AG09309 (cell line): ENCODE measurements around the gene ADORA3.

ENCODE experiments used
- DNase-seq: peaks from one replicate; pipeline ENCODE4 v3.0.0-alpha.2; 2010; ENCODE audit warnings: low read depth
- H3K4me3 ChIP-seq: 2 replicates; pipeline ENCODE4 v1.5.1; 2011; ENCODE audit warnings: mild to moderate bottlenecking, low read depth, low read length, moderate library complexity; ENCODE audit not compliant: control insufficient read depth
- TF ChIP-seq, protein P1 (sequence below): IDR thresholded peaks from 2 replicates; pipeline ENCODE4 v1.5.1; 2011; ENCODE audit warnings: mild to moderate bottlenecking, low read depth, low read length, inconsistent platforms; ENCODE audit not compliant: insufficient read depth, control insufficient read depth; ENCODE audit errors: missing control alignments

The ADORA3 gene

GRCh38 chr1:111515291-111516004 lies 12.0 kb upstream of the ADORA3 start:
- TF ChIP-seq, protein P1, sequence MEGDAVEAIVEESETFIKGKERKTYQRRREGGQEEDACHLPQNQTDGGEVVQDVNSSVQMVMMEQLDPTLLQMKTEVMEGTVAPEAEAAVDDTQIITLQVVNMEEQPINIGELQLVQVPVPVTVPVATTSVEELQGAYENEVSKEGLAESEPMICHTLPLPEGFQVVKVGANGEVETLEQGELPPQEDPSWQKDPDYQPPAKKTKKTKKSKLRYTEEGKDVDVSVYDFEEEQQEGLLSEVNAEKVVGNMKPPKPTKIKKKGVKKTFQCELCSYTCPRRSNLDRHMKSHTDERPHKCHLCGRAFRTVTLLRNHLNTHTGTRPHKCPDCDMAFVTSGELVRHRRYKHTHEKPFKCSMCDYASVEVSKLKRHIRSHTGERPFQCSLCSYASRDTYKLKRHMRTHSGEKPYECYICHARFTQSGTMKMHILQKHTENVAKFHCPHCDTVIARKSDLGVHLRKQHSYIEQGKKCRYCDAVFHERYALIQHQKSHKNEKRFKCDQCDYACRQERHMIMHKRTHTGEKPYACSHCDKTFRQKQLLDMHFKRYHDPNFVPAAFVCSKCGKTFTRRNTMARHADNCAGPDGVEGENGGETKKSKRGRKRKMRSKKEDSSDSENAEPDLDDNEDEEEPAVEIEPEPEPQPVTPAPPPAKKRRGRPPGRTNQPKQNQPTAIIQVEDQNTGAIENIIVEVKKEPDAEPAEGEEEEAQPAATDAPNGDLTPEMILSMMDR = no peak
- peak overlapping the region; percentile 35 for H3K4me3 ChIP-seq
- no peak for DNase-seq

- no peak overlapping the region for H3K4me3 ChIP-seq
- TF ChIP-seq, protein P1 = no peak
- DNase-seq = no peak
Observed at GRCh38 chr1:111513410-111514020, 10.1 kb upstream of the ADORA3 start.

- H3K4me3 ChIP-seq = no peak overlapping the region
- TF ChIP-seq, protein P1 = no peak
- DNase-seq = no peak
Observed at GRCh38 chr1:111512931-111513330, 9.5 kb upstream of the ADORA3 start.

DNA sequence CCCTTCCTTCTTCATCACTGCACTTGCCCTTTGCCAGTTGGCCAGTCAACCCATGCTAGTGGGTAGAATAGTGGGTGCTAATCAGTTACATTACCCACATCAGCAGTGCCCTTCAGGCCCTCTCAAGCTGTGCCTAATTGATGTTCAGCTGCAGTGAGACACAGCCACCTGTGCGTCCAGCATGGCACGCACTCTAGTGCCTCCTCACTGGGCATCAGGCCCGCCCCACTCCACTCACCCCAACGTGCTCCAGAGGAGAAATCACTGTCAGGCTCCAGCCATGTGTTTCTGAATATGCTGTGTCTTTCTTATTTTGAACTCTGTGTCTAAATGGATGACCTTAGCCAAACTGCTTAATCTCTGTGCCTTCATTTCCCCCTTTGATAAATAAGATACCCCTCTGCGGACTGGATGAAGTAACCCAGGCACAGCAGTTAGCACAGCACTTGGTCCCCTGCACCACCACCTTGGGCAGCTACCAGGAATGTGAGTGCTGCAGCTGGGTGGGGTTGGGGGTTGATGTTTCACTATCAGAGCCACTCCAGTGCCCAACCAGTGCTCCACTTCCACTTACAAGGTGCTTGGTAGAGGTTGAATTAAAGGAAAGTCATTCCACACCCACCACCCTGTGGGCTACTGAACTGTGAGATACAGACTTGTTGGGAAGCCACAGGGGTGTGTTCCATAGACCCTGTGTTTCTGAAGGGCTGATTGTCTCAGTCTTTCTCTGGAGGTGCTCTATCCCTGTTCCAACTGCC lies 8.9 kb upstream of the ADORA3 start:
- TF ChIP-seq, protein P1 = no peak

DNA sequence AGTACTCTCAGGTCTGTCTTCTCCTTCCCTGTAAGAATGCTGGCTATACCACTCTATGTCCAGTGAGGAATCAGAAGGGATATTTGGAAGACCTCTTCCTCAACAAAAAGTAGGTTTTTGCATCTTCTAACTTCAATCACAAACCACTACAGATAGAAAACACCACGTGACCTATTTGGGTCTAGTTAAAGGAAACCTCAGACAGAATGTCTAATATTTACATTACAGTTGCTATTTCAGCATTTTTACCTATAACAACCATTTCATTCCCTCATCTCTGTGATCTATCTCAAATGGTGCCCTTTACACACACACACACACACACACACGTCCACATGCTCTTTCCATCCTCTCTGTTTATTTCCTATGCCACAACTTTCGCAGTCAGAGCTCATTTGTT lies 7.9 kb upstream of the ADORA3 start:
- no peak for DNase-seq
- TF ChIP-seq, protein P1 = no peak
- H3K4me3 ChIP-seq = no peak overlapping the region

More for the DNA sequence above, 8.9 kb upstream of the ADORA3 start:
- DNase-seq = no peak
- H3K4me3 ChIP-seq = no peak overlapping the region

GRCh38 chr1:111509997-111510375 lies 6.6 kb upstream of the ADORA3 start:
- TF ChIP-seq, protein P1 = no peak
- H3K4me3 ChIP-seq = no peak overlapping the region
- no peak for DNase-seq
